WTC11 (cell line): ENCODE results near the gene HERC5. TPM values are rescaled to one million over a fixed set of nuclear protein-coding genes. Genes with fewer than 3 reads are reported as not detected.

Source experiments
- ATAC-seq: fragments of 200-7000 bp; cut with Tn5 transposase; 2 replicates; pipeline ENCODE4 v1.10.0; 2021; ENCODE audit warnings: mild to moderate bottlenecking, moderate library complexity
- CTCF ChIA-PET: fragments of 300-600 bp; sonication (Branson Sonifier 250); formaldehyde crosslinking; loops from one replicate; lab custom pipeline; 2021; ENCODE audit warnings: antibody characterized with exemption; lab: Charles Lee
- POLR2A ChIA-PET: fragments of 350-600 bp; sonication (Branson Sonifier 250); formaldehyde crosslinking; loops from one replicate; lab custom pipeline; 2021; ENCODE audit warnings: antibody characterized with exemption; lab: Charles Lee
- DNase-seq: peaks from one replicate; pipeline ENCODE4 v3.0.0; 2021; ENCODE audit warnings: low spot score
- H3K27ac Mint-ChIP-seq: 2 replicates; pipeline ENCODE4 v1.8.0; 2021; ENCODE audit warnings: mixed read lengths
- H3K27me3 Mint-ChIP-seq: 2 replicates; pipeline ENCODE4 v1.8.0; 2021; ENCODE audit warnings: low read depth, mild to moderate bottlenecking, moderate library complexity, mixed read lengths
- H3K36me3 Mint-ChIP-seq: 2 replicates; pipeline ENCODE4 v1.8.0; 2021; ENCODE audit warnings: mixed read lengths
- H3K4me1 Mint-ChIP-seq: 2 replicates; pipeline ENCODE4 v1.8.0; 2022; ENCODE audit warnings: mixed read lengths
- H3K4me3 Mint-ChIP-seq: 2 replicates; pipeline ENCODE4 v1.8.0; 2021; ENCODE audit warnings: mild to moderate bottlenecking, moderate library complexity, mixed read lengths
- H3K9me3 Mint-ChIP-seq: 2 replicates; pipeline ENCODE4 v1.8.0; 2021; ENCODE audit warnings: mixed read lengths
- ARID4B ChIP-seq: sonication (generic); formaldehyde crosslinking; IDR thresholded peaks from 2 replicates; pipeline ENCODE4 v1.8.0; 2023; ENCODE audit warnings: missing genetic modification reagents, mild to moderate bottlenecking, borderline replicate concordance
- ATF1 ChIP-seq: sonication (generic); formaldehyde crosslinking; IDR thresholded peaks from 2 replicates; pipeline ENCODE4 v1.8.1; 2023; ENCODE audit warnings: mild to moderate bottlenecking, moderate library complexity, missing genetic modification reagents
- CBFB ChIP-seq: sonication (generic); formaldehyde crosslinking; IDR thresholded peaks from 2 replicates; pipeline ENCODE4 v1.8.1; 2022; ENCODE audit warnings: mild to moderate bottlenecking, low read depth, missing genetic modification reagents
- E2F4 ChIP-seq: sonication (generic); formaldehyde crosslinking; IDR thresholded peaks from 2 replicates; pipeline ENCODE4 v1.8.1; 2022; ENCODE audit warnings: low read depth, mild to moderate bottlenecking, moderate library complexity, missing genetic modification reagents, borderline replicate concordance
- GABPB1 ChIP-seq: sonication (generic); formaldehyde crosslinking; IDR thresholded peaks from 2 replicates; pipeline ENCODE4 v1.8.1; 2023; ENCODE audit warnings: mild to moderate bottlenecking, missing genetic modification reagents
- HMGA2 ChIP-seq: fragments of 250-450 bp; sonication (Bioruptor Pico); IDR thresholded peaks from 2 replicates; pipeline ENCODE4 v1.4.0; 2021; ENCODE audit warnings: mild to moderate bottlenecking, moderate library complexity
- KAT7 ChIP-seq: sonication (generic); formaldehyde crosslinking; IDR thresholded peaks from 2 replicates; pipeline ENCODE4 v1.8.1; 2023; ENCODE audit warnings: missing genetic modification reagents, mild to moderate bottlenecking, borderline replicate concordance
- MXD4 ChIP-seq: fragments of 250-450 bp; sonication (Bioruptor Pico); IDR thresholded peaks from 2 replicates; pipeline ENCODE4 v1.8.0; 2021; ENCODE audit warnings: mild to moderate bottlenecking, moderate library complexity, borderline replicate concordance
- NR2C2 ChIP-seq: sonication (generic); formaldehyde crosslinking; IDR thresholded peaks from 2 replicates; pipeline ENCODE4 v1.8.0; 2022; ENCODE audit warnings: mild to moderate bottlenecking, missing genetic modification reagents
- PRRX2 ChIP-seq: fragments of 250-450 bp; sonication (Bioruptor Pico); IDR thresholded peaks from 2 replicates; pipeline ENCODE4 v1.8.0; 2021; ENCODE audit warnings: mild to moderate bottlenecking
- TEAD1 ChIP-seq: sonication (generic); formaldehyde crosslinking; IDR thresholded peaks from 2 replicates; pipeline ENCODE4 v1.8.0; 2022; ENCODE audit warnings: mild to moderate bottlenecking, missing genetic modification reagents
- TP53 ChIP-seq: sonication (generic); formaldehyde crosslinking; IDR thresholded peaks from 2 replicates; pipeline ENCODE4 v1.8.1; 2023; ENCODE audit warnings: mild to moderate bottlenecking, missing genetic modification reagents
- ZNF219 ChIP-seq: sonication (generic); formaldehyde crosslinking; IDR thresholded peaks from 2 replicates; pipeline ENCODE4 v1.8.0; 2023; ENCODE audit warnings: missing genetic modification reagents, mild to moderate bottlenecking, borderline replicate concordance
- ZNF232 ChIP-seq: sonication (generic); formaldehyde crosslinking; IDR thresholded peaks from 2 replicates; pipeline ENCODE4 v1.8.0; 2022; ENCODE audit warnings: mild to moderate bottlenecking, missing genetic modification reagents
- ZNF263 ChIP-seq: sonication (generic); formaldehyde crosslinking; IDR thresholded peaks from 2 replicates; pipeline ENCODE4 v1.8.1; 2022; ENCODE audit warnings: low read depth, mild to moderate bottlenecking, moderate library complexity, missing genetic modification reagents
- ZNF281 ChIP-seq: sonication (generic); formaldehyde crosslinking; IDR thresholded peaks from 2 replicates; pipeline ENCODE4 v1.8.0; 2023; ENCODE audit warnings: mild to moderate bottlenecking, missing genetic modification reagents
- ZNF671 ChIP-seq: fragments of 250-450 bp; sonication (Bioruptor Pico); IDR thresholded peaks from 2 replicates; pipeline ENCODE4 v1.8.0; 2021; ENCODE audit warnings: mild to moderate bottlenecking
- total RNA-seq: library from RNA; stranded (reverse); gene quantifications from 3 replicates; pipeline ENCODE4 v1.2.3, GENCODE V29; 2021

HERC5 gene
- total RNA-seq, 1 experiment from 2014 or later: 14.3 TPM

GRCh38 chr4:88467392-88467791, 10.5 kb downstream of the HERC5 start:
- POLR2A ChIA-PET: no interaction called here
- H3K36me3 Mint-ChIP-seq: peaks cover 25% of the 10 kb centered on the region
- TF ChIP-seq E2F4: no peak
- TF ChIP-seq KAT7 (CRISPR knock-in tag): no peak
- no peak for TF ChIP-seq GABPB1 (CRISPR knock-in tag)
- no peak for TF ChIP-seq ATF1 (CRISPR knock-in tag)
- no peak for TF ChIP-seq TP53 (CRISPR knock-in tag)
- TF ChIP-seq, all 79 proteins: peak for 0
- no peak overlapping the region for H3K4me3 Mint-ChIP-seq
- DNase-seq: no peak
- peaks cover 3% of the 10 kb centered on the region for H3K4me1 Mint-ChIP-seq
- no peaks in the 10 kb centered on the region for H3K9me3 Mint-ChIP-seq
- CTCF ChIA-PET: no interaction called here
- ATAC-seq: no peak
- no peaks in the 10 kb centered on the region for H3K27me3 Mint-ChIP-seq
- no peak overlapping the region for H3K27ac Mint-ChIP-seq

GRCh38 chr4:88477229-88477860, 20.4 kb downstream of the HERC5 start:
- H3K4me3 Mint-ChIP-seq: no peak overlapping the region
- no peaks in the 10 kb centered on the region for H3K27me3 Mint-ChIP-seq
- ATAC-seq (no peak), DNase-seq (no peak)
- CTCF ChIA-PET: interaction anchor here (1.1 kb wide), 1 partner anchor 258 kb away, joined by 3 read pairs; no protein-coding TSS in a partner anchor
- H3K27ac Mint-ChIP-seq: no peak overlapping the region
- H3K9me3 Mint-ChIP-seq: no peaks in the 10 kb centered on the region
- peaks cover 4% of the 10 kb centered on the region for H3K36me3 Mint-ChIP-seq
- no peak for TF ChIP-seq ZNF281 (CRISPR knock-in tag)
- no peak for TF ChIP-seq ZNF263 (CRISPR knock-in tag)
- POLR2A ChIA-PET: no interaction called here
- no peaks in the 10 kb centered on the region for H3K4me1 Mint-ChIP-seq

GRCh38 chr4:88478247-88478646, 21.3 kb downstream of the HERC5 start:
- peaks cover 4% of the 10 kb centered on the region for H3K36me3 Mint-ChIP-seq
- DNase-seq: no peak
- ChIA-PET CTCF (interaction anchor here (1.1 kb wide), 1 partner anchor 259 kb away, joined by 3 read pairs; no protein-coding TSS in a partner anchor), POLR2A (no interaction called here)
- no peaks in the 10 kb centered on the region for H3K4me1 Mint-ChIP-seq
- no peak for TF ChIP-seq CBFB
- no peak for TF ChIP-seq PRRX2
- TF ChIP-seq NR2C2 (CRISPR knock-in tag): no peak
- TF ChIP-seq ZNF219 (CRISPR knock-in tag): no peak
- no peak for TF ChIP-seq ZNF232 (CRISPR knock-in tag)
- TF ChIP-seq HMGA2: no peak
- TF ChIP-seq ZNF671 (CRISPR knock-in tag): no peak
- no peak for TF ChIP-seq TEAD1 (CRISPR knock-in tag)
- no peak for TF ChIP-seq MXD4
- TF ChIP-seq ATF1 (CRISPR knock-in tag): no peak
- TF ChIP-seq ARID4B (CRISPR knock-in tag): no peak
- H3K27ac Mint-ChIP-seq: no peak overlapping the region
- no peak overlapping the region for H3K4me3 Mint-ChIP-seq
- no peaks in the 10 kb centered on the region for H3K27me3 Mint-ChIP-seq
- H3K9me3 Mint-ChIP-seq: no peaks in the 10 kb centered on the region
- ATAC-seq: no peak
